Stimulated activated CD4-positive, alpha-beta T cell treated with anti-CD3 and anti-CD28 coated beads, Interleukin-2, amount 100 ng/mL, for 48 hours (primary cell): Measurements from ENCODE around the gene PIAS4.
"Not testable (repeated sequence)": the region's sequence is repeated elsewhere in the genome, so short reads cannot be mapped to it uniquely, and the experiment has no call there.

Source experiments
- DNase-seq, 2 donors: peaks; one replicate each; pipeline ENCODE4 v3.0.0-alpha.2; 2020

The PIAS4 gene

GRCh38 chr19:4007021-4007835 is at the start of gene PIAS4:
TSS of gene PIAS4 (plus strand) at chr19:4007736. CDS start at chr19:4007761, 25 bp downstream.
- peak; percentile 94 to 96 for DNase-seq

DNA sequence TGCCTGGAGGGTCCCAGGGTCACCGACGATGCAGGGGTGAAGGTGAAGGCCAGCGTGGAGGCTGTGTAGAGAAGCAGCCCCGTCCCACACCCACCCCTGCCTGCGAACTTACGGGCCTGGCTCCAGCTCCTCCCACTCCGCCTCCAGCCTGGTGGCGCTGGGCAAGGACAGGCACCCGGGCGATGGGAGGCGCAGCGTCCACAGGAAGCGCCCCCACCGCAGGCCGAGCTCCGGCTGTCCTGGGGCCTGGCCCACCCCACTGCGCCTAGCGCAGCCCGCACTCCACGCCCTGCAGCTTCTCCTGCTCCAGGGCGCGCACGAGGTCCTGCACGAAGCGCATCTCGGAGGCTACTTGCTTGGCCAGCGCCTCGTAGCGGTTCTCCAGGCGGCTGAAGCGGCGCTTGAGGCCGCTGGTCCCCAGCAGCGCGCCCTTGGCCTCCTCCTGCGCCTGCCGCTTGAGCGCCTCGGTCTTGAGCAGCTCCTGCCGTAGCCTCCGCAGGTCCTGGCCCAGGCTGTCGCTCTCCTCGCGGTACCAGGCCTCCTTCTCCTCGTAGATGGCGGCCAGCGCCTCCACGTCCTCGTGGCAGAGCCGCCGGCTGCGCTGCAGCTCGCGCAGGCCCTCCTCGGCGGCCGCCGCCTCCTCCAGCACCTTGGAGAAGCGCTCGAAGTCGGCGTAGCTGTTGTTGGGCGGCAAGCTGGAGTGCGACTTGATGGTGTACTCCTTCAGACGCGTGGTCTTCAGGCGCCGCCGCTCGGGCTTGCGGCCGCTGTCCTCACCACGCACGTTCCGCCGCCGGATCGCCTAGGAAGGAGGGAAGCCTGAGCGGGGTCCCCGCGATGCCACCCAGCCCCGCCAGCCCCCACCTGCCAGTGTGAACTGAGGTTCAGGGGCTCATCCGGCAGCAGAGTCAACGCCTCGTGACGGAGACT is 48.4 kb upstream of the PIAS4 start:
- no peak for DNase-seq

GRCh38 chr19:3959766-3960131 is 47.8 kb upstream of the PIAS4 start:
- no peak for DNase-seq

DNA sequence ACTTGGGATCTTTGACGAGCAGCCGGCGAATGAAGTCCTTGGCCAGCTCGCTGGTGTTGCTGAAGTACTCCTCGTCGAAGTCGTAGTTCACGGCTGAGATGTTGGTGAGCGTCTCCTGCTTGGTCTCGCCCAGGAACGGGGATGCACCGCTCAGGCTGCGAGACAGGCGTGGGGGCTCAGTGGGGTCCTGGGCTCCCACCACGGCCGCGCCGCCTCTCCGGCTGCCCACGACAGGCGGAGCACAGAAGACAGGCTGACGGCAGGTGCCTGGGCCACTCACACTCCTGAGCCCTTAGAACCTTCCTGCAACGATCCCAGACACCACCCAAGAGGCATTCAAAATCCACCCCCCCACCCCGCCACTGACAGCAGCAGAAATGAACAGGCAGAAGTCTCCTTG is 46.5 kb upstream of the PIAS4 start:
- no peak for DNase-seq

DNA sequence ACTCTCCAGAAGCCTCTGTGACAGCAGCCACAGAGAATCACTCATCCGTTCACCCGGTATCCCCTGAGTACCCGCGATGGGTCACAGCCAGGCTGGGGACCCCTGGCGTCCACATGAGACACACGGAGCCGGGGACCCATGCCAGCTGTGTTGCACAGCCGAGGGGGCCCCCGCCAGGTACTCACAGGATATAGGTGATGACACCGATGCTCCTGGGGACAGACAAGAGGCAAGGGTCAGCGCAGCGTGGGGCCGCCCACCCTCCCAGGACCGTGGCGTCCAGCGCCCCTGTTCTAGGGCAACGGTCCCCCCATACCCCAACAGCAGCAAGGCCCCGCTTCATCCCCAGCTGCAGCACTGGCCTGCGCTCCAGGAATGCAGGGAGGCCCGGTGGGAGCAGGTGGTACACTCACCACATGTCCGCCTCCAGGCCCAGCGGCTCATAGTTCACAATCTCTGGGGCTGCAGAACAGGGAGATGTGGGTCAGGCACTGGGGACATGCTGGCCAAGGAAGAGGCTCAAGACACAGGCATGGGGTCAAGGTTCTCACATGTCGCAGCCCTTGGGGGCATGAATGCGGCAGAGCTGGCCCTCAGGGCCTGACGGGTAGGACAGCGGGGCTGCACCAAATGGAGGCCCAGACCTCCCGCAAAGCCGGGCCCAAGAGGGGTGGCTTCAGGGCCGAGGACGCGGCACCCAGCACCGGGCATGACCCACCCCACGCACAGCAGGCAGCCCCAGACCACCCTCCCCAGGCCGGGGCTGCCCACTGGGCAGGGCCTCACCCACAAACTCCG is 43.9 kb upstream of the PIAS4 start:
- no peak for DNase-seq

GRCh38 chr19:3964256-3965194 is 43.0 kb upstream of the PIAS4 start:
- DNase-seq: no peak

GRCh38 chr19:3966051-3967017 is 41.2 kb upstream of the PIAS4 start:
- no peak for DNase-seq

GRCh38 chr19:3967983-3968382 is 39.6 kb upstream of the PIAS4 start:
- not testable (repeated sequence) for DNase-seq

DNA sequence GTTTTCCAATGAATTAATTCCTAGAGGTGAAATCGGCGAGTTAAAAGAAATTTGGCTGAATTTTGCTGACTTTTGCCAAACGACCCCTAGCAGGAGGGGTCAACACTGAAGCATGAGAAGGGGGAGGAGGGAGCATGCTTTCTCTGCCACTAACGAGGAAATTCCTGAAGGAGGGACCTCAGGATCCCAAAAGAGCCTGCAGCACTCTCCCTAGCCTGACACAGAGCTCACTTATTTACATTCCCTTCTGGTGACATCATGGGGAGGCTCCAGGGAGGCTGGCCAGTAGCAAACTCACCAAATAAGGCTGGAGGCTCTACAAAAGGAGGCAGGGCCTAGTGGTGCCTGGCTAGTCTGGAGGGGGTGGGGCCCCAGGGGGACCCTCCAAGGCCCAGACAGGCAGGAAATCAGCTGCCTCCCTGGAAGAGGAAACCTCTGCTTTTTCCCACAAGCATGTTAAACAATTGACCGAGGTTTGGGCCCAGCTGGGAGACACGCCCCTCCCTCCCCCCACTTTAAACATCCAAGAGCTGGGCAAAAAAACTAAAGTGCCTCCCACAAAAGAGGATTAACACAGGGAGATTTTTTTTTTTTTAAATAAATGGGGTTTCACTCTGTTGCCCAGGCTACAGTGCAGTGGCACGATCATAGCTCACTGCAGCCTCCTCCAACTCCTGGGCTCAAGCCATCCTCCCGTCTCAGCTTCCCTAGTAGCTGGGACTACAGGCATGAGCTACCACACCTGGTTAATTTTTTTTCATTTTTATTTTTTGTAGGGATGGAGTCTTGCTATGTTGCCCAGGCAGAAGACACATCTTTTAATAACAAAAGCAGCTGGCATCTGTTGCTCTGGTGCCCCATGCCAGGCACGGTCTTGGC is 38.7 kb upstream of the PIAS4 start:
- DNase-seq: no peak

DNA sequence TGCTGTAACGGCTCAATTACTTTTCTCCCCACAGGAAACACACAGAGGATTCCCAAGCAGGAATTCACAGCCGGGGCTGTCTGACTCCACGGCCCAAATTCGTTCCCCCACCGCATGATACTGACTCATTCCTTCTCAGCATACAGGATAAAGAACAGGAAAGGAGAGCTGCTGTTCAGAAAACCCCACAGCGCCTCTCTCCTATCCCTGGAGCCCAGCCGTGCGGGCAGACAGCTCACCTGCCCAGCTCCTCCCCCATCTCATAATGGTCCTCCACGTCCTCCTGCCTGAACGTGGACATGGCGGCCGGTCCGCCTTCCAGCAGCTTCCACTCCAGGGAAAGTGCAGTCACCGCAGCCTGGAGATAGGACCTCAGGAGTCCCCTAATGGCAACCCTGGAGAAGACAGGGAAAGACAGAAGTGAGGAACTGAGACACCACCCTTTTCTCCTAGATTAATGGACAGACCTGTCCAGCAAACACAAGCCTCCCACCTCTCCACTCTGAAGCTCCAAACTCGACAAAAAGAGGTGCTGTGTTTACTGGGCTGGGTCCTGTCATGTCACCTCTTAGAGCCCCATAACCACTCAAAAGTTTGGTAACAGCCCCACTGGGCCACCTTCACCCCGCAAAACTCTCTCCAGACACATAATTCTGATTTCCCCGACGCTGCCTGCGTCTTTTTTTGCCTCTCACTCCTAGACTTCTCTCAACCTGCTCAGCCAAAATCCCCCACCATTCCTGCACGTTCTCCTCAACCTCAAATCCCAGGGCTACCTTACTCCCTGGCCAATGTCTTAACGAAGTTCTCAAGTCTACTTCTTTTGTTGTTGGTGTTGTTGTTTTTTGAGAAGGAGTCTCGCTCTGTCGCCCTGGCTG is 37.9 kb upstream of the PIAS4 start:
- DNase-seq: no peak

DNA sequence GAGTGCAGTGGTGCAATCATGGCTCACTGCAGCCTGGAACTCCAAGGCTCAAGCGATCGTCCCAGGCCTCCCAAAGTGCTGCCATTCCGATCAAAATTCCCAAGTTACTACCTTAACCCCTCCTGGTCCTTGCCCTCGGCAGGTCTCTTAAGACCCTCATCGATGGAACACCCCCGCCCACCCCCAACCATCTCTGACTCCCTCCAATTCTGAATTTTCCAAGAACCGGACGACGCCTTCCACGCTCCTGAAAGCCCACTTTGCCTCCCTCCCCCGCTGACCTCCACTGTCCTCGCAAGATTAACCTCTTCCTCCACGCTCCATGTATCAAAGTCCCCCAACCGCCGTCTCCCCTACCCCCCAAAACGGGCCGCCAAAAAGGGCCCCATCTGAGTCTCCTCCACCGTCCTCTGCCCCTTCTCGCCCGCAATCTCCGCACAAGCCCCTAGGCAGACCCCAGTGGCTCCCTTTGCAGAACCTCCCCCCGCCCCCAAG is 37.2 kb upstream of the PIAS4 start:
- no peak for DNase-seq

DNA sequence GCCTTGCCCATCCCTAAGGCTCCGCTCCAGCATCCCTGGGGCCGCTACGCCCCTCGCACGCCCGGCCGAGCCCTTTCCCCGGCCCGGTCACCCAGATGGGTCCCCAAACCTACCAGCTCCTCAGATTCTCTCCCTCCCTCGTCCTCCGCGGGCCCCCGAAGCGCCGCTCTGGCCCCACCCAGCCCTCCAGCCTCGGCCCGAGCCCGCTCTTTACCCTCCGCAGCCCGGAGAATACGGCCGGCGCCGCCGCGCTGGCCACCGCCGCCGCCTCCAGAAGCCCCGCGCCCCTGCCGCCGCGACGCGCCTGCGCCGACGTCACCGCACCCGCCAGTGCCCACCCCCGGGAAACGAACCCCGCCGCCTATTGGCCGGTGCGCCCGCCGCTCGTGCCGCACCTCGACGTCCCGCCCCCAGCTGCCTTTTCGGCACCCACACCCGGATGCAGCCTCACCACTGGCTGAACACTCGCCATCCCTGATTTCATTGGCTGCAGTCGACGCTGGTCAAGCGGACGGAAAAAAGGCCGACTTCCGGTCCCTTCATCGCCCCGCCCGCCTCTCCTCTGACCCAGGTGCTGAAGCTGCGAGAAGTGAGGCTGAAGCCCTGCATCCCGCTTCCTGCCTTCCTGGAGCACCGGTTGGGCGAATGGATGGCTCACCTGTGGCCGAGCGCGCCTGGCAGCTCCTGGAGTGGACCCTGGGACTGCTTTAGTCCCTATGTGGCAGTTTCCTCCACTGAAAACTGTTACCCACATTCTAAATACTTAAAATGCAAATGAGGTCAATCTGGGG is 36.5 kb upstream of the PIAS4 start, which contains the start of gene DAPK3:
DAPK3 (minus strand) TSS at position 292 of the 791 bp plus-strand sequence. CDS start 1,364 bp downstream, outside the sequence.
- peak; percentile 94 to 95 for DNase-seq

- no peak for DNase-seq
These were observed 32.4 kb upstream of the PIAS4 start for GRCh38 chr19:3975144-3975543.

GRCh38 chr19:3975637-3976087 is 31.9 kb upstream of the PIAS4 start:
- no peak for DNase-seq

DNA sequence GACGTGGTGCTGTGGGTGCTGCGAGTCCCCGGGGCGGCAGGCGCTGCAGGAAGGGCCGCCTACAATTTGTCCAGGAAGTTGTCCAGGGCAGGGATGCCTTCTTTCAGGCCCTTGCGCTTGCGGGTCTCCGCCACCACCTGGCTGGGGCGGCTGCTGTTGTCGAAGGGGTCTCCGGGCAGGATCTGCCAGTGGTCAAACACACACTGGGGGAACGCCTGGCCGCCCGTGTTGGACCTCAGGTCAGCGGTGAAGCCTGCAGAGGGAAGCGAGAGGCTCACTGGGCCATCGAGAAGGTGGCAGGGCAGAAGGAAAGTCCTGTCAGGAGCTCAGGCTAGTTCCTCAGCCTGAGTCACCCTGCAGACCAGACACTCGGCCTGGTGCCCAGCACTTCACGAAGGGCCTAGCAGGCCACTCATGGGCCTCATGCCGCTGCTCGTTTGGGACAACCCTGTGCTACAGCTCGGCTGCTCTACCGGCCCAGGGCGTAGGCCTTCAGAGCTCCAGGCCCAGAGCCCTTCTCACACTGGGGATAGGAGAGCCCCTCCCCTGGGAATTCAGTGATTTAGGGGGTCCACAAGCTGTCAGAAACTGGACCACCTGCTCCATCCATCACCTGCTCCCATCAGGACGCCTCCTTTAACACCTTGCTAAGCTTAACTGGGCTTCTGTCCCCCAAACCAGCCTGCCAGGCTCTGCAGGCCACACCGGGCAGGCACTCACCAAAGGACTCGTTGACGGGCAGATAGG is 30.9 kb upstream of the PIAS4 start:
- DNase-seq: no peak
